WI38 (cell line): ENCODE measurements around the gene WDR27.
"Not testable (repeated sequence)": the region's sequence is repeated elsewhere in the genome, so short reads cannot be mapped to it uniquely, and the experiment has no call there.

Experiments
- H3K4me3 ChIP-seq: 2 replicates; pipeline ENCODE4 v1.5.1; 2011; ENCODE audit warnings: low read depth, mild to moderate bottlenecking, control low read depth, low read length
- TF ChIP-seq, protein P1 (sequence below): IDR thresholded peaks from 2 replicates; pipeline ENCODE4 v1.5.1; 2012; ENCODE audit warnings: low read depth, mild to moderate bottlenecking, control low read depth, low read length

WDR27 gene

GRCh38 chr6:169474362-169474761 lies 227.5 kb downstream of the WDR27 start:
- TF ChIP-seq, protein P1, sequence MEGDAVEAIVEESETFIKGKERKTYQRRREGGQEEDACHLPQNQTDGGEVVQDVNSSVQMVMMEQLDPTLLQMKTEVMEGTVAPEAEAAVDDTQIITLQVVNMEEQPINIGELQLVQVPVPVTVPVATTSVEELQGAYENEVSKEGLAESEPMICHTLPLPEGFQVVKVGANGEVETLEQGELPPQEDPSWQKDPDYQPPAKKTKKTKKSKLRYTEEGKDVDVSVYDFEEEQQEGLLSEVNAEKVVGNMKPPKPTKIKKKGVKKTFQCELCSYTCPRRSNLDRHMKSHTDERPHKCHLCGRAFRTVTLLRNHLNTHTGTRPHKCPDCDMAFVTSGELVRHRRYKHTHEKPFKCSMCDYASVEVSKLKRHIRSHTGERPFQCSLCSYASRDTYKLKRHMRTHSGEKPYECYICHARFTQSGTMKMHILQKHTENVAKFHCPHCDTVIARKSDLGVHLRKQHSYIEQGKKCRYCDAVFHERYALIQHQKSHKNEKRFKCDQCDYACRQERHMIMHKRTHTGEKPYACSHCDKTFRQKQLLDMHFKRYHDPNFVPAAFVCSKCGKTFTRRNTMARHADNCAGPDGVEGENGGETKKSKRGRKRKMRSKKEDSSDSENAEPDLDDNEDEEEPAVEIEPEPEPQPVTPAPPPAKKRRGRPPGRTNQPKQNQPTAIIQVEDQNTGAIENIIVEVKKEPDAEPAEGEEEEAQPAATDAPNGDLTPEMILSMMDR: no peak
- H3K4me3 ChIP-seq: no peak overlapping the region

DNA sequence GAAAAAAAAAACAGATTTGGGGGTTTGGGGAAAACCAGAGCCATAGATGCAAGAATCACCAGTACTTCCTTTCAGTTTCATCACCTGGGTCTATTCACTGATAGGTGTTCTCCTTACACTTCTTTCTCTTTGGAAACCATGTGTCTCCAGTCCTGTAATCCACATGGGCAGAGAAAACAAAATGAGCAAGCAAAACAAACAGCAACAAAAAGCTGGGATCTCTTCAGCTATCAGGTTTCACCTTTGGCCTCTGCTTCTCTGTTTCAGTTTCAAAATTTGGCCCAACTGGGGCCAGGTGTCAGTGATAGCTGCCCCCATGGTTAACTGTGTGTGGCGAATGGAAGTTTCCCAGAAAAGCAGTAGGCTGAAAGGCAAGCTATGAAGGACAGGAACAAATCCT lies 228.2 kb downstream of the WDR27 start:
- H3K4me3 ChIP-seq: no peak overlapping the region
- TF ChIP-seq, protein P1: no peak

GRCh38 chr6:169472786-169473416 lies 228.9 kb downstream of the WDR27 start:
- no peak overlapping the region for H3K4me3 ChIP-seq
- TF ChIP-seq, protein P1: no peak

DNA sequence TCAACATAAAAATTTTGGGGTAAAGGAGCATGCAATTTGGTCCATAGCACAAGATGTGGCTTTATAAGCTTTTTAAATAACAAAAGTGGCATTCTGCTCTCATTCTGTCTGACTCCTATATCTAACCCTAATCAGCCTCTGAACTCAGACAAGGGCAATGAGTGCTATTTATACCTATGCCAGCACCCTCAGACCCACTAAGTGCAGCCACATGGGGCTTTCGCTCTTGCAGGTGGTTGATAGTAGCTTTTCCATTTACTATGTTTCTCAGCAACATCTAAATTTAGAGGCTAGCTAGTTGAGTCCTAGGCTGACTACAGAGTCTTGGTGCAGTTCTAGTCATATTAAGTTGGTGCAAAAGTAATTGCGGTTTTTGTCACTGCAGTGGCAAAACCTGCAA lies 231.0 kb downstream of the WDR27 start:
- TF ChIP-seq, protein P1: no peak
- H3K4me3 ChIP-seq: no peak overlapping the region

GRCh38 chr6:169469028-169469427 lies 232.8 kb downstream of the WDR27 start:
- H3K4me3 ChIP-seq: no peak overlapping the region
- TF ChIP-seq, protein P1: no peak

- H3K4me3 ChIP-seq: not testable (repeated sequence)
These were observed 234.1 kb downstream of the WDR27 start for GRCh38 chr6:169467755-169468154.

GRCh38 chr6:169466256-169466655 lies 235.6 kb downstream of the WDR27 start:
- H3K4me3 ChIP-seq: not testable (repeated sequence)

GRCh38 chr6:169457762-169458161 lies 244.1 kb downstream of the WDR27 start:
- no peak overlapping the region for H3K4me3 ChIP-seq
- TF ChIP-seq, protein P1: no peak
